ENCODE data around the gene HS6ST3.

GRCh38 chr13:96782186-96782585 lies 692.3 kb downstream of the HS6ST3 start:
- TF ChIP-seq JUN (CRISPR knock-in tag; IDR thresholded peaks at IDR 0.05) (no peak), CTCF (IDR thresholded peaks at IDR 0.05) (no peak), NR3C1 (CRISPR knock-in tag; conservative IDR thresholded peaks at IDR 0.05; ENCODE audit: low read depth) (no peak), RORB (CRISPR knock-in tag; IDR thresholded peaks at IDR 0.05) (no peak), RELA (CRISPR knock-in tag; IDR thresholded peaks at IDR 0.05; ENCODE audit: borderline replicate concordance) (no peak), ZNF263 (CRISPR knock-in tag; IDR thresholded peaks at IDR 0.05; ENCODE audit: low read depth) (no peak), AFF4 (CRISPR knock-in tag; IDR thresholded peaks at IDR 0.05; ENCODE audit: borderline replicate concordance) (no peak), MAX (CRISPR knock-in tag; IDR thresholded peaks at IDR 0.05) (no peak), SOX15 (CRISPR knock-in tag; IDR thresholded peaks at IDR 0.05) (no peak), ETV6 (CRISPR knock-in tag; IDR thresholded peaks at IDR 0.05) (no peak)

Measured in WTC11 (cell line).